ENCODE results near the gene CCM2L. TPM values are rescaled to one million over a fixed set of nuclear protein-coding genes. Genes with fewer than 3 reads are reported as not detected.

The CCM2L gene
- total RNA-seq, 2 experiments from 2014 or later = 1.4 TPM; not detected in 1

GRCh38 chr20:31974296-31974695 lies 35.9 kb upstream of the CCM2L start:
- ChIA-PET CTCF (ENCODE audit: unreplicated experiment) (no interaction called here), POLR2A (no interaction called here)
- no TSS peak for BruUV-seq (replicated peaks)
- Histone ChIP-seq H3K9me2 (ENCODE audit: insufficient read depth, low read length) (no peaks in the 10 kb centered on the region), H3K79me2 (ENCODE audit: insufficient read depth, low read depth, low read length) (no peaks in the 10 kb centered on the region), H2AFZ (ENCODE audit: low read length) (no peak overlapping the region), H3K36me3 (ENCODE audit: insufficient read depth, low read length) (no peaks in the 10 kb centered on the region), H3K27ac (ENCODE audit: low read depth, low read length, poor library complexity, severe bottlenecking) (no peak overlapping the region), H4K20me1 (ENCODE audit: insufficient read depth, low read length) (no peaks in the 10 kb centered on the region; the same call in 1 of the 2 replicates), H3K9me3 (ENCODE audit: low read length) (no peaks in the 10 kb centered on the region), H3K4me1 (ENCODE audit: insufficient read depth, low read length, poor library complexity, severe bottlenecking) (peaks cover 6% of the 10 kb centered on the region), H3K4me2 (ENCODE audit: low read length) (no peak overlapping the region), H3K4me3 (ENCODE audit: low read depth, low read length, poor library complexity, severe bottlenecking) (no peak overlapping the region)
- no peak for DNase-seq (ENCODE audit: low spot score)
- TF ChIP-seq EZH2phosphoT487 (IDR thresholded peaks at IDR 0.05; ENCODE audit: borderline replicate concordance, low read depth, low read length) (no peak), CTCF (conservative IDR thresholded peaks at IDR 0.05; ENCODE audit: low read length) (no peak)
- intact Hi-C loops (cut with micrococcal nuclease; ENCODE audit: unreplicated experiment) = no loop called here

- intact Hi-C loops (cut with micrococcal nuclease; ENCODE audit: unreplicated experiment) = no loop called here
- Histone ChIP-seq H3K79me2 (ENCODE audit: insufficient read depth, low read depth, low read length) (no peaks in the 10 kb centered on the region), H3K4me1 (ENCODE audit: insufficient read depth, low read length, poor library complexity, severe bottlenecking) (peaks cover 6% of the 10 kb centered on the region), H3K27ac (ENCODE audit: low read depth, low read length, poor library complexity, severe bottlenecking) (no peak overlapping the region), H3K4me3 (ENCODE audit: low read depth, low read length, poor library complexity, severe bottlenecking) (no peak overlapping the region), H3K9me2 (ENCODE audit: insufficient read depth, low read length) (no peaks in the 10 kb centered on the region), H3K4me2 (ENCODE audit: low read length) (no peak overlapping the region), H3K9me3 (ENCODE audit: low read length) (no peaks in the 10 kb centered on the region), H4K20me1 (ENCODE audit: insufficient read depth, low read length) (no peaks in the 10 kb centered on the region; the same call in 1 of the 2 replicates), H3K36me3 (ENCODE audit: insufficient read depth, low read length) (no peaks in the 10 kb centered on the region), H2AFZ (ENCODE audit: low read length) (no peak overlapping the region)
- ChIA-PET CTCF (ENCODE audit: unreplicated experiment) (no interaction called here), POLR2A (no interaction called here)
- TF ChIP-seq CTCF (conservative IDR thresholded peaks at IDR 0.05; ENCODE audit: low read length) (no peak), EZH2phosphoT487 (IDR thresholded peaks at IDR 0.05; ENCODE audit: borderline replicate concordance, low read depth, low read length) (no peak)
- DNase-seq (ENCODE audit: low spot score) = no peak
- BruUV-seq (replicated peaks) = no TSS peak
Measured at GRCh38 chr20:31974951-31975487, 35.2 kb upstream of the CCM2L start.

- ChIA-PET CTCF (ENCODE audit: unreplicated experiment) (no interaction called here), POLR2A (interaction anchor here (1.2 kb wide), 1 partner anchor 9 kb away, joined by 4 read pairs; no protein-coding TSS in a partner anchor)
- no peak overlapping the region for H2AFZ ChIP-seq (ENCODE audit: low read length)
Measured at GRCh38 chr20:31975874-31976273, 34.4 kb upstream of the CCM2L start.

More at GRCh38 chr20:31975874-31976273, 34.4 kb upstream of the CCM2L start:
- Histone ChIP-seq H3K36me3 (ENCODE audit: insufficient read depth, low read length) (no peaks in the 10 kb centered on the region), H3K4me2 (ENCODE audit: low read length) (no peak overlapping the region), H3K9me2 (ENCODE audit: insufficient read depth, low read length) (no peaks in the 10 kb centered on the region), H3K27ac (ENCODE audit: low read depth, low read length, poor library complexity, severe bottlenecking) (no peak overlapping the region), H3K79me2 (ENCODE audit: insufficient read depth, low read depth, low read length) (no peaks in the 10 kb centered on the region), H4K20me1 (ENCODE audit: insufficient read depth, low read length) (no peaks in the 10 kb centered on the region; the same call in 1 of the 2 replicates), H3K4me3 (ENCODE audit: low read depth, low read length, poor library complexity, severe bottlenecking) (no peak overlapping the region), H3K9me3 (ENCODE audit: low read length) (no peaks in the 10 kb centered on the region), H3K4me1 (ENCODE audit: insufficient read depth, low read length, poor library complexity, severe bottlenecking) (peaks cover 6% of the 10 kb centered on the region)
- TF ChIP-seq CTCF (conservative IDR thresholded peaks at IDR 0.05; ENCODE audit: low read length) = no peak
- no peak for DNase-seq (ENCODE audit: low spot score)
- intact Hi-C loops (cut with micrococcal nuclease; ENCODE audit: unreplicated experiment) = no loop called here
- no TSS peak for BruUV-seq (replicated peaks)

Measured in OCI-LY7 (cell line).